Measurements from ENCODE around the gene REXO4.

The REXO4 gene

GRCh38 chr9:133424187-133424586 lies 6.4 kb upstream of the REXO4 start:
- no peak for ATAC-seq (ENCODE audit: low read depth)
- no peak for TF ChIP-seq CTCF (IDR thresholded peaks at IDR 0.05; ENCODE audit: poor library complexity, severe bottlenecking)
- no peaks in the 10 kb centered on the region for H3K27me3 ChIP-seq (ENCODE audit: insufficient read depth, poor library complexity, severe bottlenecking)

GRCh38 chr9:133423216-133423615 lies 5.4 kb upstream of the REXO4 start:
- no peaks in the 10 kb centered on the region for H3K36me3 ChIP-seq (ENCODE audit: low read depth)
- H3K27me3 ChIP-seq (ENCODE audit: insufficient read depth, poor library complexity, severe bottlenecking), result no peaks in the 10 kb centered on the region
- ATAC-seq (ENCODE audit: low read depth) (no peak), DNase-seq (ENCODE audit: low spot score) (no peak)
- no peaks in the 10 kb centered on the region for H3K4me1 ChIP-seq (ENCODE audit: insufficient read depth, poor library complexity, severe bottlenecking)
- no peak overlapping the region for H3K4me3 ChIP-seq (ENCODE audit: severe bottlenecking)
- no peaks in the 10 kb centered on the region for H3K9me3 ChIP-seq (ENCODE audit: severe bottlenecking)
- no peak overlapping the region for H3K27ac ChIP-seq (ENCODE audit: poor library complexity, severe bottlenecking)
- no peak for TF ChIP-seq CTCF (IDR thresholded peaks at IDR 0.05; ENCODE audit: poor library complexity, severe bottlenecking)

More at GRCh38 chr9:133424187-133424586, 6.4 kb upstream of the REXO4 start:
- no peaks in the 10 kb centered on the region for H3K4me1 ChIP-seq (ENCODE audit: insufficient read depth, poor library complexity, severe bottlenecking)
- H3K9me3 ChIP-seq (ENCODE audit: severe bottlenecking), result no peaks in the 10 kb centered on the region
- DNase-seq (ENCODE audit: low spot score), result peak; percentile 47
- no peaks in the 10 kb centered on the region for H3K36me3 ChIP-seq (ENCODE audit: low read depth)
- no peak overlapping the region for H3K4me3 ChIP-seq (ENCODE audit: severe bottlenecking)
- no peak overlapping the region for H3K27ac ChIP-seq (ENCODE audit: poor library complexity, severe bottlenecking)

- Histone ChIP-seq H3K27me3 (ENCODE audit: insufficient read depth, poor library complexity, severe bottlenecking) (no peaks in the 10 kb centered on the region), H3K4me3 (ENCODE audit: severe bottlenecking) (no peak within 1 kb of the TSS), H3K4me1 (ENCODE audit: insufficient read depth, poor library complexity, severe bottlenecking) (no peaks in the 10 kb centered on the region), H3K36me3 (ENCODE audit: low read depth) (no peaks in the 10 kb centered on the region), H3K9me3 (ENCODE audit: severe bottlenecking) (no peaks in the 10 kb centered on the region), H3K27ac (ENCODE audit: poor library complexity, severe bottlenecking) (no peak within 1 kb of the TSS)
- ATAC-seq (ENCODE audit: low read depth) (no peak), DNase-seq (ENCODE audit: low spot score) (no peak)
- TF ChIP-seq CTCF (IDR thresholded peaks at IDR 0.05; ENCODE audit: poor library complexity, severe bottlenecking), result peak; percentile 11
Measured at GRCh38 chr9:133421615-133422542, 4.1 kb upstream of the REXO4 start, which contains the start of gene ADAMTS13. TSS of gene ADAMTS13 (plus strand) at chr9:133422367. CDS start at chr9:133422444, 77 bp downstream.

- H3K27me3 ChIP-seq (ENCODE audit: insufficient read depth, poor library complexity, severe bottlenecking), result no peaks in the 10 kb centered on the region
- DNase-seq (ENCODE audit: low spot score) (no peak), ATAC-seq (ENCODE audit: low read depth) (no peak)
- no peak for TF ChIP-seq CTCF (IDR thresholded peaks at IDR 0.05; ENCODE audit: poor library complexity, severe bottlenecking)
- H3K9me3 ChIP-seq (ENCODE audit: severe bottlenecking), result no peaks in the 10 kb centered on the region
- H3K4me1 ChIP-seq (ENCODE audit: insufficient read depth, poor library complexity, severe bottlenecking), result no peaks in the 10 kb centered on the region
- peaks cover 12% of the 10 kb centered on the region for H3K36me3 ChIP-seq (ENCODE audit: low read depth)
- H3K27ac ChIP-seq (ENCODE audit: poor library complexity, severe bottlenecking), result no peak overlapping the region
- no peak overlapping the region for H3K4me3 ChIP-seq (ENCODE audit: severe bottlenecking)
Measured at GRCh38 chr9:133420392-133420827, 2.6 kb upstream of the REXO4 start.

- Histone ChIP-seq H3K27me3 (ENCODE audit: insufficient read depth, poor library complexity, severe bottlenecking) (no peaks in the 10 kb centered on the region), H3K27ac (ENCODE audit: poor library complexity, severe bottlenecking) (peak overlapping the region; percentile 39), H3K9me3 (ENCODE audit: severe bottlenecking) (no peaks in the 10 kb centered on the region), H3K4me1 (ENCODE audit: insufficient read depth, poor library complexity, severe bottlenecking) (no peaks in the 10 kb centered on the region), H3K36me3 (ENCODE audit: low read depth) (peaks cover 26% of the 10 kb centered on the region), H3K4me3 (ENCODE audit: severe bottlenecking) (peak overlapping the region; percentile 98)
- no peak for TF ChIP-seq CTCF (IDR thresholded peaks at IDR 0.05; ENCODE audit: poor library complexity, severe bottlenecking)
- no peak for DNase-seq (ENCODE audit: low spot score)
- ATAC-seq (ENCODE audit: low read depth), result no peak
Measured at GRCh38 chr9:133419005-133419404, 1.2 kb upstream of the REXO4 start.

All from RWPE2 (cell line).